GM13977 (cell line): ENCODE results near the gene MARCHF2.

Experiments used
- DNase-seq: peaks from one replicate; pipeline ENCODE4 v3.0.0; 2012; ENCODE audit warnings: low spot score
- in situ Hi-C: fragments of 300-500 bp; cut with MboI; formaldehyde crosslinking; loops from one replicate; pipeline ENCODE4 v1.12.0; 2022; ENCODE audit warnings: low sequenced_read_pairs, low pct_unique_long_range_greater_than_20kb, mixed read lengths, inconsistent platforms; ENCODE audit not compliant: unreplicated experiment
- TF ChIP-seq, protein P1 (sequence below): IDR thresholded peaks from 2 replicates; pipeline ENCODE4 v1.5.1; 2012; ENCODE audit warnings: mild to moderate bottlenecking, control low read depth; ENCODE audit not compliant: insufficient read depth; ENCODE audit errors: extremely low read depth, missing control alignments

The MARCHF2 gene

DNA sequence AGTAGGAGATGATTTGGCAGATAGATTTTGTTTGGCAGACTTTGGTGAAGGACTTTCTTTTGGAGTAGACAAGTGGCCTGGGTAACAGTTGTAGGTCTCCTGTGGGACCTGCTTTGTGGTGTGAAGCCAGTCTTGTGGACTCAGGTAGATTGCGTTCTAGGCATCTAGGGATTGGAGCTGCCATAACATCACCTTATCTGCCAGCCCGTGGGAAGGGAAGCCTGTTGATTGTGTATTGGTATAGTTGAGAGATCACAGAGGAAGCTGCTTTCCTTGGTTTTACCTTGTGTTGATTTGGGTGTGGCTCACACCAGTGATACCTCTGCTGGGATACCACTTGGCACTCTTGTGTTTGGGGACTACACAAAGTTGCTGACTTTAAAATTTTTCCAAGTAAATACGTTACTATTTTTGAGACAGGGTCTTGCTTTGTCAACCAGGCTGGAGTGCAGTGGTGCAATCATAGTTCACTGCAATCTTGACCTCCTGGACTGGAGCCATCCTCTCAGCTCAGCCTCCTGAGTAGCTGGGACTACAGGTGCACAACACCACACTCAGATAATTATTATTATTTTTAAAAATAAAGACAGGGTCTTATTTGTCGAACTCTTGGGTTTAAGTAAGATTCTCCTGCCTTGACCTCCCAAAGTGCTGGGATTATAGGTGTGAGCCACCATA, 39.5 kb downstream of the MARCHF2 start:
- in situ Hi-C loops, result no loop called here
- TF ChIP-seq, protein P1, sequence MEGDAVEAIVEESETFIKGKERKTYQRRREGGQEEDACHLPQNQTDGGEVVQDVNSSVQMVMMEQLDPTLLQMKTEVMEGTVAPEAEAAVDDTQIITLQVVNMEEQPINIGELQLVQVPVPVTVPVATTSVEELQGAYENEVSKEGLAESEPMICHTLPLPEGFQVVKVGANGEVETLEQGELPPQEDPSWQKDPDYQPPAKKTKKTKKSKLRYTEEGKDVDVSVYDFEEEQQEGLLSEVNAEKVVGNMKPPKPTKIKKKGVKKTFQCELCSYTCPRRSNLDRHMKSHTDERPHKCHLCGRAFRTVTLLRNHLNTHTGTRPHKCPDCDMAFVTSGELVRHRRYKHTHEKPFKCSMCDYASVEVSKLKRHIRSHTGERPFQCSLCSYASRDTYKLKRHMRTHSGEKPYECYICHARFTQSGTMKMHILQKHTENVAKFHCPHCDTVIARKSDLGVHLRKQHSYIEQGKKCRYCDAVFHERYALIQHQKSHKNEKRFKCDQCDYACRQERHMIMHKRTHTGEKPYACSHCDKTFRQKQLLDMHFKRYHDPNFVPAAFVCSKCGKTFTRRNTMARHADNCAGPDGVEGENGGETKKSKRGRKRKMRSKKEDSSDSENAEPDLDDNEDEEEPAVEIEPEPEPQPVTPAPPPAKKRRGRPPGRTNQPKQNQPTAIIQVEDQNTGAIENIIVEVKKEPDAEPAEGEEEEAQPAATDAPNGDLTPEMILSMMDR, result no peak

DNA sequence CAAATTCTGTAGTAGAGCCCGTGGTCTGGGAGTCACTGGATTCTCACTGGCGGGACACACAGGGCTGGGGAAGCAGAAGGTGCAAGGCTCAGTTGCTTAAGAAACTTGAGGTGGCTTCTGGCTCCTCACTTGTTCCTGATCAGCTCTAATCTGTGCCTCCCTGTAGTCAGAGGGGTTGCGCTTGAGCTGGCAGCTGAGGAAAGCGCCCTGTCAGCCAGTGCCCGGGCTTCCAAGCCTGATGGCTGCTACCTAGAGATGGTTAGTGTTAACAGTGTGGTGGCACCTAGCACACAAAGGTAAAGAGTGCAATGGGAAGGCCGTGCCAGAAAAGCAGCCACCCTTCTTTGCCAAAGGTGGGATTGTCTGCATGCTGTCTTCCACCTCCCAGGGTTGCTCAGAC, 40.5 kb downstream of the MARCHF2 start:
- in situ Hi-C loops, result no loop called here
- TF ChIP-seq, protein P1, result no peak
- DNase-seq, result no peak

More for the DNA sequence above, 39.5 kb downstream of the MARCHF2 start:
- no peak for DNase-seq

DNA sequence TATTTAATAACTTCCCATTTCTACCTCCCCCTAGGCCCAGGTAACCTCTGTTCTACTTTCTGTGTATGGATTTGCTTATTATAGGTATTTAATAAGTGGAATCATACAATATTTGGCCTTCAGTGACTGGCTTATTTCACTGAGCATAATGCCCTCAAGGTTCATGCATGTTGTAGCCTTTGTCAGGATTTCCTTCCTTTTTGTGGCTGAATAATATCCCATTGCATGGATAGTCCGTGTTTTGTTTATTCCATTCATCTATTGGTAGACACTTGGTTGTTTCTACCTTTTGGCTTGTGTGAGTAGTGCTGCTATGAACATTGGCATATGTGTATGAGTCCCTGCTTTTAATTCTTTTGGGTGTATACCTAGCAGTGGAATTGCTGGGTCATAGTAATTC, 41.1 kb downstream of the MARCHF2 start:
- TF ChIP-seq, protein P1, result no peak
- DNase-seq, result no peak
- in situ Hi-C loops, result no loop called here

DNA sequence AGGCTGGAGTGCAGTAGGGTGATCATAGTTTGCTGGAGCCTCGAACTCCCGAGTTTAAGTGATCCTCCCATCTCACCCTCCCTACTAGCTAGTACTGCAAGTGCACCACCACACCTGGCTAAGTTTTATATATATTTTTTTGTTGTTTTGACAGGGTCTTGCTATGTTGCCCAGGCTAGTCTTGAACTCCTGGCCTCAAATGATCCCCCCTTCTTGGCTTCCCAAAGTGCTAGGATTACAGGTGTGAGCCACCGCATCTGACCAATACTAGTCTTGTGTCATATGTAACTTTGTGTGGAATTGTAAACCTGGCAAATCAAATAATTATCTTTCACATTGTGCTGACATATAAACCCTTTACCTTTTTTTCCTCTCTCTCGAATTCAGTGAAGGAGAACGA, 41.9 kb downstream of the MARCHF2 start:
- no peak for DNase-seq
- TF ChIP-seq, protein P1, result no peak
- in situ Hi-C loops, result no loop called here

DNA sequence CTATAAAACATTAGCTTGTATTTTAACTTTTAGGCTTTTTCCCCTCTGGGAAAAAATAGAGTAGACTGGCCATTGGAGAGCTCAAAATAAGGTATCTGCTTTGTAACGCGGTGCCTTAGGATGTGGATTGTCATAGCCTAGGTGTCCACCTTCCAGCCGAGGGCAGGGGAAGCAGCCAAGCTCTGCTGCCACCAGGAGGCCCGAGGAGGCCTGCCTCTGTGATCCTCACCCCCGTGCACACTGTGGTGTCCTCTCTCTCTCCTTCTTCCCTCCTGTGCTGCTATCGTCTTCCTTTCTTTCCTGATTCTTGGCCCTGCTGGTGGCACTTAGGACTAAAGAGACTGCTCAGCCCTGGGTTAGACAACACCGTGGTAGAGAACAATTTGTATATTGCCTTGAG, 43.0 kb downstream of the MARCHF2 start:
- in situ Hi-C loops, result no loop called here

DNA sequence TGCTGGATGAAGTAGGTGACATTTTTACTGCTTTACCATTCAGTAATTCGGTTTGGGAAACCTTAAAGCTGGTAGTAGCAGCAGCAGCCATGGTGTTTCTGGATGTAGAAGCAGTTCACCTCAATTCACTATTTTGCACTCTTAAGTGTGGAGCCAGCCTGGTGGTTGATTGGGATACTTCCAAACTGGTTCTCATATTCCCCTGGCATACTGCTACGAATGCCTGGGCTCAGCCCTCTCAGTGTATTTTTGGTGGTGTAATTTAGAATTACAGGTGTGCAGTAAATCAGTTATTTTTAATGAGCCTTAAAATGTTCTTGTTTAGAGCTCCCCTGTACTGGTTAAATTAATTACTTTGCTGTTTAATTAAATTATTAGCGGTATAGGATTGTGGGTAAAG, 44.1 kb downstream of the MARCHF2 start:
- in situ Hi-C loops, result no loop called here
- no peak for DNase-seq
- TF ChIP-seq, protein P1, result no peak

More for the DNA sequence above, 43.0 kb downstream of the MARCHF2 start:
- no peak for DNase-seq
- TF ChIP-seq, protein P1, result no peak
